Panc1 (cell line): Measurements from ENCODE around the gene SDF4. TPM values are rescaled to one million over a fixed set of nuclear protein-coding genes. Genes with fewer than 3 reads are reported as not detected.
A peak's percentile ranks its signal among the peaks of the same experiment; 100 is the strongest.
"Not testable (repeated sequence)": the region's sequence is repeated elsewhere in the genome, so short reads cannot be mapped to it uniquely, and the experiment has no call there.

Experiments
- ATAC-seq: fragments of 200-7000 bp; cut with Tn5 transposase; 2 replicates; pipeline ENCODE4 v1.9.1; 2020; ENCODE audit warnings: mild to moderate bottlenecking, moderate library complexity
- BruUV-seq: library from RNA; stranded (reverse); fragments of 400-500 nt; replicated peaks from 2 replicates; lab custom pipeline; 2021; lab: Mats Ljungman, UMichigan
- CTCF ChIA-PET: fragments of 300-600 bp; sonication (Branson Sonifier 250); formaldehyde crosslinking; loops from one replicate; lab custom pipeline; 2022; ENCODE audit warnings: antibody characterized with exemption; lab: Charles Lee
- POLR2A ChIA-PET: fragments of 300-600 bp; sonication (Branson Sonifier 250); formaldehyde crosslinking; loops from one replicate; lab custom pipeline; 2022; ENCODE audit warnings: antibody characterized with exemption; lab: Charles Lee
- DNase-seq: peaks from one replicate; pipeline ENCODE4 v3.0.0-alpha.2; 2010; ENCODE audit warnings: low read depth, low spot score
- H3K27ac ChIP-seq: 2 replicates; pipeline ENCODE4 v1.5.1; 2011; ENCODE audit warnings: mild to moderate bottlenecking, low read length, inconsistent platforms
- H3K27me3 ChIP-seq: fragments of 200-500 bp; sonication (Bioruptor generic); 2 replicates; pipeline ENCODE4 v1.6.0; 2014; ENCODE audit warnings: low read length, inconsistent platforms; ENCODE audit not compliant: control insufficient read depth, insufficient read depth
- H3K36me3 ChIP-seq: fragments of 200-500 bp; sonication (Bioruptor generic); 2 replicates; pipeline ENCODE4 v1.5.1; 2014; ENCODE audit warnings: inconsistent platforms, mild to moderate bottlenecking, low read length, moderate library complexity; ENCODE audit not compliant: control insufficient read depth, insufficient read depth
- H3K4me1 ChIP-seq: 2 replicates; pipeline ENCODE4 v1.5.1; 2011; ENCODE audit warnings: inconsistent platforms, mild to moderate bottlenecking, low read length, moderate library complexity; ENCODE audit not compliant: control insufficient read depth, insufficient read depth
- H3K4me3 ChIP-seq, 2 experiments: 2 replicates each; pipeline ENCODE4 v1.5.1; 2011 to 2012; ENCODE audit warnings: low read depth in 2 of 2, low read length in 2 of 2, mild to moderate bottlenecking in 2 of 2, inconsistent platforms in 1 of 2, moderate library complexity in 1 of 2
- H3K9me3 ChIP-seq: fragments of 200-500 bp; sonication (Bioruptor generic); 2 replicates; pipeline ENCODE4 v1.5.1; 2014; ENCODE audit warnings: low read depth, mild to moderate bottlenecking, inconsistent platforms, low read length, moderate library complexity; ENCODE audit not compliant: control insufficient read depth, insufficient read depth
- POLR2AphosphoS5 ChIP-seq: IDR thresholded peaks from 2 replicates; pipeline ENCODE4 v1.6.1; 2012; ENCODE audit warnings: mild to moderate bottlenecking, low read depth, low read length, moderate library complexity
- REST ChIP-seq, 2 experiments: IDR thresholded peaks; 2 replicates each; pipeline ENCODE4 v1.6.1; 2011 to 2012; ENCODE audit warnings: low read depth in 2 of 2, control low read depth in 1 of 2, low read length in 1 of 2, mild to moderate bottlenecking in 1 of 2, moderate library complexity in 1 of 2; ENCODE audit not compliant: insufficient read depth in 1 of 2
- SIN3A ChIP-seq: IDR thresholded peaks from 2 replicates; pipeline ENCODE4 v1.6.1; 2012; ENCODE audit warnings: low read depth, mild to moderate bottlenecking, low read length, moderate library complexity, borderline replicate concordance; ENCODE audit not compliant: insufficient read depth
- TCF7L2 ChIP-seq: IDR thresholded peaks from 2 replicates; pipeline ENCODE4 v1.6.1; 2011; ENCODE audit warnings: mild to moderate bottlenecking, low read depth, low read length, inconsistent platforms
- in situ Hi-C: cut with HindIII; loops from 2 replicates; pipeline ENCODE4 v1.10.0; 2016; ENCODE audit warnings: low sequenced_read_pairs, low pct_unique_long_range_greater_than_20kb
- intact Hi-C: fragments of 100-400 bp; cut with micrococcal nuclease; formaldehyde crosslinking; loops from one replicate; pipeline ENCODE4 v1.10.0; 2022; ENCODE audit not compliant: unreplicated experiment
- total RNA-seq: library from RNA; stranded (reverse); gene quantifications from one replicate; pipeline ENCODE4 v1.2.1, GENCODE V29; 2021; ENCODE audit not compliant: unreplicated experiment

Gene SDF4
- total RNA-seq, 1 experiment from 2014 or later = 335 TPM

DNA sequence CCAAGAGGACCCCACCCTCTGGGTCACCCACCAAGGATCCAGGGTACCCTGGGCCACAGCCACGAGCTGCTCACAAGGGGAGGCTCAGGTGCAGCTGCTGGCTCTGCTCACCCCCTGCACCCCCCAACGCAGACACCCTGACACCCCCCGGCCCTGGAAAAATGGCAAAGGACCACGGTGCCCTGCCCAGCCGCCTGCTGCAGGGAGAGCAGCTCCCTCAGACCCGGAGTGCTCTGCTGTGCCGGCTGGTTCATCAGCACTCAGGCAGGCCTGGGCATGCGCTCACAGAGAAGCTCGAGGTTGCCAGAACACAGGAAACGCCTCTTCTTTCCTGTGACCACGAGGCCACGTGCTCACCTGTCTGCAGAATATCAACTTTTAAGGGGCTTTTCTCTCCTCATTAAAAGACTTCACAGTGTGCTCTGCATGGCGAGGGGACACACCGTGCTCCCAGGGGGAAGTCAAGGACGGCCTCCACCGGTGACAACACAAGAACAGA lies 19.0 kb upstream of the SDF4 start:
- H3K4me3 ChIP-seq = no peak overlapping the region
- BruUV-seq = no TSS peak
- in situ Hi-C loops (no loop called here), intact Hi-C loops (loop anchor here (5.0 kb wide), 1 partner anchor 129 kb away; no protein-coding TSS in a partner anchor)
- POLR2A ChIA-PET = interaction anchor here (0.7 kb wide), 1 partner anchor 13 kb away, joined by 5 read pairs; no protein-coding TSS in a partner anchor
- no peak for DNase-seq
- ATAC-seq = no peak
- H3K27me3 ChIP-seq = no peaks in the 10 kb centered on the region
- peaks cover 19% of the 10 kb centered on the region for H3K4me1 ChIP-seq
- H3K9me3 ChIP-seq = no peaks in the 10 kb centered on the region
- H3K27ac ChIP-seq = no peak overlapping the region; the same call in 1 of the 2 replicates
- TF ChIP-seq SIN3A = no peak
- TF ChIP-seq TCF7L2 = no peak
- TF ChIP-seq REST (IDR thresholded peaks at IDR 0.05; ENCODE audit: insufficient read depth in 1 of 2, low read depth in 2 of 2, low read length in 1 of 2) = no peak
- no peak for TF ChIP-seq POLR2AphosphoS5
- H3K36me3 ChIP-seq = no peaks in the 10 kb centered on the region
- CTCF ChIA-PET = interaction anchor here (0.6 to 1.2 kb wide), 3 partner anchors 129 to 268 kb away, joined by 4 to 6 read pairs (median 5); no protein-coding TSS in a partner anchor

GRCh38 chr1:1248009-1248913 lies 16.5 kb upstream of the SDF4 start:
- Histone ChIP-seq H3K4me1 (peaks cover 36% of the 10 kb centered on the region), H3K27ac (peak overlapping the region; percentile 44)
- BruUV-seq, intact Hi-C loops, H3K27me3 ChIP-seq, POLR2A ChIA-PET, H3K36me3 ChIP-seq, in situ Hi-C loops, H3K9me3 ChIP-seq, DNase-seq, H3K4me3 ChIP-seq, ATAC-seq, CTCF ChIA-PET: not testable (repeated sequence)

- peak overlapping the region; percentile 46 for H3K27ac ChIP-seq
- TF ChIP-seq REST (IDR thresholded peaks at IDR 0.05; ENCODE audit: insufficient read depth in 1 of 2, low read depth in 2 of 2, low read length in 1 of 2) = no peak
- no peak for TF ChIP-seq TCF7L2
- H3K9me3 ChIP-seq = no peaks in the 10 kb centered on the region
- peaks cover 39% of the 10 kb centered on the region for H3K4me1 ChIP-seq
- POLR2A ChIA-PET = no interaction called here
- CTCF ChIA-PET = no interaction called here
- no peak overlapping the region for H3K4me3 ChIP-seq
- DNase-seq (no peak), ATAC-seq (no peak)
- no TSS peak for BruUV-seq
- H3K36me3 ChIP-seq = no peaks in the 10 kb centered on the region
- intact Hi-C loops (no loop called here), in situ Hi-C loops (no loop called here)
- H3K27me3 ChIP-seq = no peaks in the 10 kb centered on the region
Observed at GRCh38 chr1:1247341-1247913, 15.6 kb upstream of the SDF4 start.
